Endothelial cell of umbilical vein (primary cell): ENCODE measurements around the gene PANK3.

ENCODE experiments used
- CTCF ChIP-seq, 2 donors: IDR thresholded peaks; 1 replicate in 1 of 2; 2 replicates in 1 of 2; pipeline ENCODE4 v1.5.1; 2011; ENCODE audit warnings: low read length in 2 of 2, mild to moderate bottlenecking in 2 of 2, moderate library complexity in 2 of 2, control low read depth in 1 of 2, inconsistent platforms in 1 of 2, low read depth in 1 of 2; ENCODE audit not compliant: insufficient read depth in 1 of 2; ENCODE audit errors: extremely low read depth in 1 of 2
- EZH2 ChIP-seq: IDR thresholded peaks from 2 replicates; pipeline ENCODE4 v1.6.1; 2012; ENCODE audit warnings: borderline replicate concordance, low read depth, mild to moderate bottlenecking, moderate library complexity, low read length, inconsistent platforms; ENCODE audit not compliant: severe bottlenecking
- GATA2 ChIP-seq: IDR thresholded peaks from 2 replicates; pipeline ENCODE4 v1.7.0; 2011; ENCODE audit warnings: low read depth, mild to moderate bottlenecking, moderate library complexity, mixed read lengths, low read length; ENCODE audit not compliant: insufficient read length, insufficient read depth
- MAX ChIP-seq: IDR thresholded peaks from 2 replicates; pipeline ENCODE4 v1.6.1; 2011; ENCODE audit not compliant: insufficient read depth, insufficient read length
- POLR2A ChIP-seq: IDR thresholded peaks from 2 replicates; pipeline ENCODE4 v1.6.1; 2012; ENCODE audit warnings: low read depth, mild to moderate bottlenecking, control low read depth, low read length
- POLR2AphosphoS5 ChIP-seq: IDR thresholded peaks from 2 replicates; pipeline ENCODE4 v1.6.1; 2012; ENCODE audit warnings: low read depth, mild to moderate bottlenecking, control low read depth, low read length, moderate library complexity; ENCODE audit not compliant: insufficient read depth

GRCh38 chr5:168587987-168588386, 8.8 kb upstream of the PANK3 start:
- TF ChIP-seq CTCF (IDR thresholded peaks at IDR 0.05; ENCODE audit: extremely low read depth in 1 of 2, insufficient read depth in 1 of 2, low read depth in 1 of 2, low read length in 2 of 2): no peak
- TF ChIP-seq POLR2A: no peak
- TF ChIP-seq EZH2: no peak
- TF ChIP-seq GATA2: no peak
- no peak for TF ChIP-seq POLR2AphosphoS5
- no peak for TF ChIP-seq MAX
